Measurements from ENCODE around the gene FBXW4. TPM values are rescaled to one million over a fixed set of nuclear protein-coding genes. Genes with fewer than 3 reads are reported as not detected.

Gene FBXW4
- total and polyA plus RNA-seq, 9 of the 15 experiments (the other 6 are each of a cell fraction or from before 2014, with no cell fraction given): 1.0 to 10.6 (median 5.4) TPM

GRCh38 chr10:101630633-101630920, 64.4 kb downstream of the FBXW4 start (continued):
- no peak for TF ChIP-seq CBX8 (IDR thresholded peaks at IDR 0.05; ENCODE audit: borderline replicate concordance, extremely low read depth, low read depth, low read length, poor library complexity, severe bottlenecking)
- TF ChIP-seq ZSCAN32 (CRISPR knock-in tag; IDR thresholded peaks at IDR 0.05): no peak
- no peak for TF ChIP-seq ELF4 (CRISPR knock-in tag; IDR thresholded peaks at IDR 0.05)
- TF ChIP-seq ADNP (tag; IDR thresholded peaks at IDR 0.05): no peak
- no peak for TF ChIP-seq ZNF217 (CRISPR knock-in tag; IDR thresholded peaks at IDR 0.05)
- TF ChIP-seq MAFK (IDR thresholded peaks at IDR 0.05; ENCODE audit: low read length): no peak
- TF ChIP-seq HDAC1 (IDR thresholded peaks at IDR 0.05): no peak
- no peak for TF ChIP-seq HOMEZ (CRISPR knock-in tag; IDR thresholded peaks at IDR 0.05)

GRCh38 chr10:101629837-101630632, 64.9 kb downstream of the FBXW4 start:
- Histone ChIP-seq H2AFZ (ENCODE audit: low read depth, low read length) (no peak overlapping the region), H3K27ac (ENCODE audit: extremely low read depth, low read depth, low read length) (no peak overlapping the region), H4K20me1 (replicated peaks; ENCODE audit: control insufficient read depth, insufficient read depth, low read length) (no peaks in the 10 kb centered on the region), H3K4me1 (replicated peaks in 1 of 2; ENCODE audit: control insufficient read depth in 2 of 2, insufficient read depth in 2 of 2, low read length in 2 of 2) (no peaks in the 10 kb centered on the region), H3K27me3 (ENCODE audit: control insufficient read depth in 2 of 2, insufficient read depth in 2 of 2, low read length in 2 of 2) (no peaks in the 10 kb centered on the region), H3K4me2 (ENCODE audit: insufficient read depth, low read length) (no peak overlapping the region), H3K9me1 (ENCODE audit: control insufficient read depth, insufficient read depth, low read length) (no peaks in the 10 kb centered on the region), H3K9me3 (replicated peaks; ENCODE audit: control insufficient read depth, insufficient read depth, low read depth, low read length) (no peaks in the 10 kb centered on the region), H3K36me3 (ENCODE audit: control insufficient read depth, insufficient read depth, low read length) (no peaks in the 10 kb centered on the region), H3K9ac (ENCODE audit: insufficient read depth in 1 of 2, low read depth in 2 of 2, low read length in 2 of 2) (no peak overlapping the region), H3K4me3 (no peak overlapping the region), H3K79me2 (ENCODE audit: control insufficient read depth, insufficient read depth, low read length) (no peaks in the 10 kb centered on the region)
- ATAC-seq (no peak), DNase-seq (ENCODE audit: extremely low read depth in 1 of 4, low spot score in 3 of 4) (no peak), FAIRE-seq (no peak)
- CTCF ChIA-PET (ENCODE audit: low intra/inter-chr PET ratio): no interaction called here
- POLR2A ChIA-PET: interaction anchor here (0.6 kb wide), 1 partner anchor 22 kb away, joined by 3 read pairs; no protein-coding TSS in a partner anchor
- BruUV-seq (replicated peaks): no TSS peak
- intact Hi-C loops (cut with micrococcal nuclease) (no loop called here), in situ Hi-C loops (cut with MboI) (no loop called here)
- 54% methylated on average over 13 of the region's 13 CpGs for WGBS (ENCODE audit: insufficient coverage, low coverage, missing lambda C conversion rate)
- TF ChIP-seq PHB (CRISPR knock-in tag; IDR thresholded peaks at IDR 0.05) (no peak), ETS2 (tag; IDR thresholded peaks at IDR 0.05; ENCODE audit: borderline replicate concordance, poor library complexity, severe bottlenecking) (no peak), CREBBP (IDR thresholded peaks at IDR 0.05; ENCODE audit: low read depth, low read length) (no peak), TBL1XR1 (IDR thresholded peaks at IDR 0.05; ENCODE audit: low read length in 2 of 2) (no peak), ZNF780A (CRISPR knock-in tag; IDR thresholded peaks at IDR 0.05) (no peak)

All from K562 (cell line).